A549 (cell line): ENCODE data around the gene EIF4G1. TPM values are rescaled to one million over a fixed set of nuclear protein-coding genes. Genes with fewer than 3 reads are reported as not detected.

Source experiments
- ATAC-seq, 2 experiments: fragments of 200-7000 bp in 1 of 2; fragments of >200 bp in 1 of 2; cut with Nextera tagmentation in 1 of 2; cut with Tn5 transposase in 1 of 2; 3 replicates each; pipeline versions ENCODE4 v1.8.0 to v1.9.1; 2018 to 2020; ENCODE audit warnings: mild to moderate bottlenecking in 1 of 2, moderate library complexity in 1 of 2
- CTCF ChIA-PET: fragments of 300-600 bp; sonication (Branson Sonifier 250); formaldehyde crosslinking; extraction: SDS; loops from one replicate; lab custom pipeline; 2021; ENCODE audit warnings: antibody characterized with exemption, inconsistent platforms; lab: Yijun Ruan, JAX
- POLR2A ChIA-PET: fragments of 350-600 bp; formaldehyde crosslinking; extraction: SDS; loops from one replicate; lab custom pipeline; 2021; ENCODE audit warnings: antibody characterized with exemption, inconsistent platforms; lab: Yijun Ruan, JAX
- DNase-seq, 2 experiments: peaks; one replicate each; pipeline versions ENCODE4 v3.0.0 to v3.0.0-alpha.2; 2011 to 2016; ENCODE audit warnings: low read depth in 1 of 2, low spot score in 1 of 2
- FAIRE-seq: peaks from 2 replicates; lab custom pipeline; 2011; peaks lifted over from hg19 to GRCh38; lab: Jason Lieb, UNC
- H3K27ac ChIP-seq, 2 experiments: fragments of >200 bp; sonication (Bioruptor Twin); formaldehyde crosslinking; 3 replicates each; pipeline ENCODE4 v1.5.1; 2016 to 2017
- H3K4me1 ChIP-seq: fragments of >200 bp; sonication (Bioruptor Twin); formaldehyde crosslinking; 3 replicates; pipeline ENCODE4 v1.6.1; 2016
- H3K4me2 ChIP-seq: fragments of >200 bp; sonication (Bioruptor Twin); formaldehyde crosslinking; 3 replicates; pipeline ENCODE4 v1.6.1; 2016
- H3K4me3 ChIP-seq: fragments of >200 bp; sonication (Bioruptor Twin); formaldehyde crosslinking; 3 replicates; pipeline ENCODE4 v1.5.1; 2016
- H3K9me3 ChIP-seq: fragments of >200 bp; sonication (Bioruptor Twin); formaldehyde crosslinking; 3 replicates; pipeline ENCODE4 v1.6.1; 2016
- CHD2 ChIP-seq: fragments of 150-350 bp; IDR thresholded peaks from 2 replicates; pipeline ENCODE4 v1.6.1; 2014; ENCODE audit warnings: low read length; ENCODE audit not compliant: partially characterized antibody
- E2F6 ChIP-seq: IDR thresholded peaks from 2 replicates; pipeline ENCODE4 v1.6.1; 2012; ENCODE audit warnings: low read depth, borderline replicate concordance
- EP300 ChIP-seq, 2 experiments: fragments of >200 bp; sonication (Bioruptor Twin); formaldehyde crosslinking; IDR thresholded peaks; 2 replicates in 1 of 2; 3 replicates in 1 of 2; pipeline ENCODE4 v1.6.1; 2016 to 2017
- HEYL ChIP-seq: fragments of 250-450 bp; sonication (Bioruptor Pico); IDR thresholded peaks from 2 replicates; pipeline ENCODE4 v1.8.0; 2021; ENCODE audit warnings: mild to moderate bottlenecking, moderate library complexity
- HOXB13 ChIP-seq: fragments of 250-450 bp; sonication (Bioruptor Pico); IDR thresholded peaks from 2 replicates; pipeline ENCODE4 v1.5.0; 2020; ENCODE audit warnings: low read depth, mild to moderate bottlenecking, moderate library complexity
- HOXB5 ChIP-seq: fragments of 250-450 bp; sonication (Bioruptor Pico); IDR thresholded peaks from 2 replicates; pipeline ENCODE4 v1.5.0; 2020; ENCODE audit warnings: mild to moderate bottlenecking, moderate library complexity
- JUN ChIP-seq, 2 experiments: fragments of >200 bp; sonication (Bioruptor Twin); formaldehyde crosslinking; IDR thresholded peaks; 2 replicates in 1 of 2; 3 replicates in 1 of 2; pipeline ENCODE4 v1.6.1; 2016 to 2017
- JUNB ChIP-seq: fragments of >200 bp; sonication (Bioruptor Twin); formaldehyde crosslinking; IDR thresholded peaks from 2 replicates; pipeline ENCODE4 v1.6.1; 2016
- MAFK ChIP-seq: fragments of 450-650 bp; IDR thresholded peaks from 2 replicates; pipeline ENCODE4 v1.6.1; 2014; ENCODE audit not compliant: partially characterized antibody
- MAX ChIP-seq: IDR thresholded peaks from 2 replicates; pipeline ENCODE4 v1.6.1; 2012
- NR3C1 ChIP-seq: fragments of >200 bp; sonication (Bioruptor Twin); formaldehyde crosslinking; IDR thresholded peaks from 3 replicates; pipeline ENCODE4 v1.6.1; 2017
- REST ChIP-seq: fragments of 200-600 bp; sonication (generic); IDR thresholded peaks from 2 replicates; pipeline ENCODE4 v1.6.1; 2016; ENCODE audit warnings: antibody characterized with exemption, mild to moderate bottlenecking, moderate library complexity
- WGBS: methylation state at CpG from one replicate; pipeline ENCODE4 v1.1.6; 2017; ENCODE audit errors: missing lambda C conversion rate; 5-methylcytosine and 5-hydroxymethylcytosine counted together
- polyA plus RNA-seq, 4 experiments: library from polyadenylated mRNA; depleted of rRNA in 3 of 4; stranded (reverse); fragments of >200 nt; fragmentation: RNase III in 1 of 4; extraction: RNeasy Plus Mini Kit Qiagen cat#74134 plus additional on column Dnase treatment in 1 of 4; gene quantifications; 2 replicates in 3 of 4; 3 replicates in 1 of 4; pipeline ENCODE4 v1.2.3, GENCODE V29; 2011 to 2017
- TF ChIP-seq, protein P1 (sequence below): fragments of 250-450 bp; sonication (Bioruptor Pico); IDR thresholded peaks from 2 replicates; pipeline ENCODE4 v1.5.0; 2020; ENCODE audit warnings: low read depth, mild to moderate bottlenecking, moderate library complexity
- TF ChIP-seq, protein P2 (sequence below): fragments of 450-650 bp; IDR thresholded peaks from 2 replicates; pipeline ENCODE4 v1.6.1; 2014; ENCODE audit warnings: antibody characterized with exemption

The EIF4G1 gene
- polyA plus RNA-seq, 2 of the 4 experiments (the other 2 are of a cell fraction), result 152 to 248 TPM

DNA sequence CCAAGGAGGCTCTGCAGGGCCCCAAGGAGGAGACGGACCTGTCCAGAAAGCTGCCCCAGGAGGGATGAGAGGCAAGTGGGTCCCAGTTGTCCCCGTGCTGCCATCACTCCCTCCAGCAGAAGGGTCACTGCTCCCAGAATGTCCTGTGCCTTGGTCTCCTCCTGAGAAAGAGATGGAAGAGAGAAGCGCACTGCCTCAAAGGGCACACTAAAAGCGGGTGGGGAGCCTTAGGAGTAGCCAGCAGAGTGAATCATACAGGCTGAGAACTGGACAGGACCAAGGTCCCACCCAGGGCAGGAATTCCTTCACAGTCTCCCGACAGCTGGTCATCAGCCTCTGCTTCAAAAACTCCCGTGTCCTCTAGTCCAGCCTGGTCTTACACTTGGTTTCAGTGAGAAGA, 59.0 kb downstream of the EIF4G1 start:
- 53% methylated on average over 6 of the region's 6 CpGs for WGBS
- no peak overlapping the region for H3K4me3 ChIP-seq
- CTCF ChIA-PET, result interaction anchor here (0.7 to 13.6 kb wide), 10 partner anchors 10 to 188 kb away, joined by 3 to 171 read pairs (median 10); partner anchors contain the start of gene EPHB3
- no peak overlapping the region for H3K4me2 ChIP-seq
- no peaks in the 10 kb centered on the region for H3K9me3 ChIP-seq
- no peak for DNase-seq
- H3K27ac ChIP-seq, result no peak overlapping the region
- no peak for ATAC-seq
- POLR2A ChIA-PET, result no interaction called here
- FAIRE-seq, result no peak
- H3K4me1 ChIP-seq, result peaks cover 12% of the 10 kb centered on the region; the same call in 2 of the 3 replicates
- TF ChIP-seq HOXB5 (CRISPR knock-in tag) (no peak), JUN (IDR thresholded peaks at IDR 0.05) (no peak), JUNB (no peak), HOXB13 (CRISPR knock-in tag) (no peak), MAFK (no peak), MAX (no peak), EP300 (IDR thresholded peaks at IDR 0.05) (no peak), REST (no peak), E2F6 (no peak)
- TF ChIP-seq, protein P1, sequence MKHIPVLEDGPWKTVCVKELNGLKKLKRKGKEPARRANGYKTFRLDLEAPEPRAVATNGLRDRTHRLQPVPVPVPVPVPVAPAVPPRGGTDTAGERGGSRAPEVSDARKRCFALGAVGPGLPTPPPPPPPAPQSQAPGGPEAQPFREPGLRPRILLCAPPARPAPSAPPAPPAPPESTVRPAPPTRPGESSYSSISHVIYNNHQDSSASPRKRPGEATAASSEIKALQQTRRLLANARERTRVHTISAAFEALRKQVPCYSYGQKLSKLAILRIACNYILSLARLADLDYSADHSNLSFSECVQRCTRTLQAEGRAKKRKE, result no peak
- TF ChIP-seq, protein P2, sequence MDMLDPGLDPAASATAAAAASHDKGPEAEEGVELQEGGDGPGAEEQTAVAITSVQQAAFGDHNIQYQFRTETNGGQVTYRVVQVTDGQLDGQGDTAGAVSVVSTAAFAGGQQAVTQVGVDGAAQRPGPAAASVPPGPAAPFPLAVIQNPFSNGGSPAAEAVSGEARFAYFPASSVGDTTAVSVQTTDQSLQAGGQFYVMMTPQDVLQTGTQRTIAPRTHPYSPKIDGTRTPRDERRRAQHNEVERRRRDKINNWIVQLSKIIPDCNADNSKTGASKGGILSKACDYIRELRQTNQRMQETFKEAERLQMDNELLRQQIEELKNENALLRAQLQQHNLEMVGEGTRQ, result no peak

DNA sequence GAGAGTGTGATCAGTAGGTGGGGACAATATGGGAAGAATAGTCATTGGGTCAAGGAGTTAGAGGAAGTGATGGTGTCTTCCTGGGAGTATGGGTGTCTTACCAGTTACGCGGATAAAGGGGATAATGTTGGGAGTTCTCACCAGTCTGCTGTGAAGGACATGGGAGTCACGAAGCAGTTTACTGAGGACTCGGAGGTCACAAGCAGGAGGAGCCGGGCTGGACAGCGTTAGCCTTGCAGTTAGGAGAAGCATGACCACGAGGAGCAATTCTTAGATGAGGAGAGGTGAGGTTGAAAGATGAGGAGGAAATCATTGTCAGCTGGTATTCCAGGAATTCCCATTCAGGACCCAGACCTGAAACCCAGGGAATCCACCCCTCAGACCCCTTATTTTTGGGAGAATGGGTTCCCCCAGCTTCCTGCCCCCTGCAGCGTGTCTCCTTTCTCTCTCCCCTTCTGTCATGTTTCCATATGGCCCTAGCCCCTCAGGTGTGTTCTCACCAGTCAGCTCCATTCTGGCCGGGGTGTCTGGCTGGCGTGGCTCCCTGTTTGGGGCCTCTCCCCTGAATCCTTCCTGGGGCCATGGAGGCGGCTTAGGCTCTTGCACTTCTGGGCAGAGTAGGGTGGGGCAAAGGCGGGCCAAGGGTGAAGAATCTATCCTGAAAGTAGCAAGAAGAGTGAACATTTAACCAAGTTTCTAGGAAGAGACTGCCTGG, 61.5 kb downstream of the EIF4G1 start:
- Histone ChIP-seq H3K4me2 (no peak overlapping the region), H3K4me3 (no peak overlapping the region), H3K27ac (no peak overlapping the region), H3K4me1 (peaks cover 12% of the 10 kb centered on the region; the same call in 2 of the 3 replicates), H3K9me3 (no peaks in the 10 kb centered on the region)
- CTCF ChIA-PET, result interaction anchor here (1.0 to 13.6 kb wide), 9 partner anchors 13 to 481 kb away, joined by 3 to 171 read pairs (median 3); no protein-coding TSS in a partner anchor
- ATAC-seq (no peak), FAIRE-seq (no peak), DNase-seq (no peak)
- POLR2A ChIA-PET, result interaction anchor here (0.6 kb wide), 1 partner anchor 92 kb away, joined by 5 read pairs; no protein-coding TSS in a partner anchor
- 66% methylated on average over 12 of the region's 12 CpGs for WGBS
- TF ChIP-seq JUNB (no peak), HEYL (no peak), NR3C1 (no peak)

GRCh38 chr3:184377374-184377773, 63.0 kb downstream of the EIF4G1 start:
- TF ChIP-seq HOXB13 (CRISPR knock-in tag) (no peak), HEYL (no peak), CHD2 (no peak)
- TF ChIP-seq, all 56 proteins: peak for 0
- ATAC-seq (no peak), FAIRE-seq (no peak), DNase-seq (no peak)
- H3K4me2 ChIP-seq, result no peak overlapping the region
- no peak overlapping the region for H3K27ac ChIP-seq
- no peaks in the 10 kb centered on the region for H3K9me3 ChIP-seq
- 77% methylated on average over 5 of the region's 5 CpGs for WGBS
- 0 out of 3 replicates have a peak, but pooled peaks cover 4% of the 10 kb centered on the region for H3K4me1 ChIP-seq
- H3K4me3 ChIP-seq, result no peak overlapping the region
- CTCF ChIA-PET, result interaction anchor here (0.6 to 13.6 kb wide), 4 partner anchors 14 to 164 kb away, joined by 3 to 171 read pairs (median 5); no protein-coding TSS in a partner anchor
- POLR2A ChIA-PET, result no interaction called here
